Fibroblast of lung (primary cell): ENCODE data around the gene KIF5A. TPM values are rescaled to one million over a fixed set of nuclear protein-coding genes. Genes with fewer than 3 reads are reported as not detected.
A peak's percentile ranks its signal among the peaks of the same experiment; 100 is the strongest.
"Not testable (repeated sequence)": the region's sequence is repeated elsewhere in the genome, so short reads cannot be mapped to it uniquely, and the experiment has no call there.

Source experiments
- DNase-seq, 2 donors: peaks; one replicate each; pipeline versions ENCODE4 v3.0.0 to v3.0.0-alpha.2; 2010; ENCODE audit warnings: low read depth in 2 of 2
- H2AFZ ChIP-seq: 2 replicates; pipeline ENCODE4 v1.5.1; 2012; ENCODE audit warnings: low read length, control low read depth, inconsistent platforms
- H3K27ac ChIP-seq: 2 replicates; pipeline ENCODE4 v1.5.1; 2011; ENCODE audit warnings: low read length, control low read depth; ENCODE audit not compliant: insufficient read depth
- H3K27me3 ChIP-seq: 2 replicates; pipeline ENCODE4 v1.5.1; 2011; ENCODE audit warnings: mild to moderate bottlenecking, low read length; ENCODE audit not compliant: control insufficient read depth, insufficient read depth
- H3K36me3 ChIP-seq: 2 replicates; pipeline ENCODE4 v1.5.1; 2011; ENCODE audit warnings: low read length; ENCODE audit not compliant: control insufficient read depth, insufficient read depth
- H3K4me1 ChIP-seq: 2 replicates; pipeline ENCODE4 v1.5.1; 2011; ENCODE audit warnings: low read length; ENCODE audit not compliant: control insufficient read depth, insufficient read depth; ENCODE audit errors: extremely low read depth
- H3K4me2 ChIP-seq: 2 replicates; pipeline ENCODE4 v1.5.1; 2011; ENCODE audit warnings: low read length, control low read depth; ENCODE audit not compliant: insufficient read depth; ENCODE audit errors: extremely low read depth
- H3K4me3 ChIP-seq, 4 experiments: fragments of 200-600 bp in 1 of 4; sonication (generic) in 1 of 4; replicated peaks in 1 of 4; 2 replicates each; pipeline ENCODE4 v1.5.1; 2011 to 2016; ENCODE audit warnings: low read length in 4 of 4, low read depth in 3 of 4, mild to moderate bottlenecking in 3 of 4, control low read depth in 2 of 4, inconsistent platforms in 1 of 4, mixed read lengths in 1 of 4; ENCODE audit not compliant: insufficient read depth in 1 of 4; ENCODE audit errors: control extremely low read depth in 1 of 4
- H3K79me2 ChIP-seq: 2 replicates; pipeline ENCODE4 v1.5.1; 2012; ENCODE audit warnings: mild to moderate bottlenecking, low read length, inconsistent platforms; ENCODE audit not compliant: control insufficient read depth, insufficient read depth
- H3K9ac ChIP-seq: 2 replicates; pipeline ENCODE4 v1.5.1; 2011; ENCODE audit warnings: mild to moderate bottlenecking, low read length, control low read depth; ENCODE audit not compliant: insufficient read depth
- H3K9me3 ChIP-seq: 2 replicates; pipeline ENCODE4 v1.5.1; 2012; ENCODE audit warnings: low read depth, low read length; ENCODE audit not compliant: control insufficient read depth, insufficient read depth
- H4K20me1 ChIP-seq: 2 replicates; pipeline ENCODE4 v1.5.1; 2011; ENCODE audit warnings: low read length; ENCODE audit not compliant: control insufficient read depth, insufficient read depth; ENCODE audit errors: extremely low read depth
- CTCF ChIP-seq, 2 donors: IDR thresholded peaks in 1 of 2; conservative IDR thresholded peaks in 1 of 2; 1 replicate in 1 of 2; 2 replicates in 1 of 2; pipeline ENCODE4 v1.5.1; 2011 to 2012; ENCODE audit warnings: low read length in 2 of 2, control low read depth in 1 of 2, inconsistent platforms in 1 of 2, low read depth in 1 of 2, mild to moderate bottlenecking in 1 of 2
- EZH2 ChIP-seq: IDR thresholded peaks from 2 replicates; pipeline ENCODE4 v1.5.1; 2012; ENCODE audit warnings: low read length, control low read depth, mild to moderate bottlenecking; ENCODE audit errors: missing control alignments
- polyA minus RNA-seq: library from RNA; depleted of rRNA, polyadenylated mRNA; stranded (reverse); fragments of >200 nt; gene quantifications from 2 replicates; pipeline ENCODE4 v1.2.3, GENCODE V29; 2011; ENCODE audit warnings: low replicate concordance
- polyA plus RNA-seq, 2 donors: library from polyadenylated mRNA; depleted of rRNA in 1 of 2; stranded (reverse) in 1 of 2; unstranded in 1 of 2; fragments of >200 nt; gene quantifications; 2 replicates each; pipeline ENCODE4 v1.2.1, GENCODE V29; 2011 to 2012; ENCODE audit warnings: missing spikeins in 1 of 2
- total RNA-seq: library from RNA; depleted of rRNA; stranded (reverse); fragments of >200 nt; gene quantifications from 2 replicates; pipeline ENCODE4 v1.2.1, GENCODE V29; 2014

The KIF5A gene
- total RNA-seq (0.51 and 1.3 TPM in 2 replicates), polyA plus RNA-seq (0.53 and 0.89 TPM in 2 replicates), polyA minus RNA-seq (0.19 and 3.7 TPM in 2 replicates)
- polyA plus RNA-seq (2012) = 0.37 and 0.76 TPM in 2 replicates

- Histone ChIP-seq H3K4me1 (peaks cover 9% of the 10 kb centered on the region), H3K27me3 (peaks cover 16% of the 10 kb centered on the region), H4K20me1 (no peaks in the 10 kb centered on the region), H3K27ac (no peak within 1 kb of the TSS), H3K9ac (no peak within 1 kb of the TSS), H3K4me3 (peak within 1 kb of the TSS; percentile 31 to 64 (median 40)), H3K36me3 (peaks cover 1% of the 10 kb centered on the region), H3K79me2 (peaks cover 17% of the 10 kb centered on the region), H3K9me3 (no peaks in the 10 kb centered on the region), H3K4me2 (peak within 1 kb of the TSS; percentile 44), H2AFZ (peak within 1 kb of the TSS; percentile 40)
- peak; percentile 29 for TF ChIP-seq EZH2
- TF ChIP-seq CTCF (conservative IDR thresholded peaks at IDR 0.05 in 1 of 2, IDR thresholded peaks at IDR 0.05 in 1 of 2; ENCODE audit: low read depth in 1 of 2, low read length in 2 of 2) = no peak
- DNase-seq = peak in 1 of 2 donors; percentile 24
Measured at GRCh38 chr12:57549909-57550640, at the start of gene KIF5A. KIF5A (plus strand) TSS chr12:57550044; CDS start chr12:57550272, 228 bp downstream.

GRCh38 chr12:57500213-57500612 lies 49.6 kb upstream of the KIF5A start:
- H3K4me1 ChIP-seq = no peaks in the 10 kb centered on the region
- peaks cover 26% of the 10 kb centered on the region for H3K36me3 ChIP-seq
- DNase-seq = no peak
- H3K9ac ChIP-seq = no peak overlapping the region
- no peak for TF ChIP-seq CTCF (conservative IDR thresholded peaks at IDR 0.05 in 1 of 2, IDR thresholded peaks at IDR 0.05 in 1 of 2; ENCODE audit: low read depth in 1 of 2, low read length in 2 of 2)
- no peak for TF ChIP-seq EZH2
- H3K79me2 ChIP-seq = no peaks in the 10 kb centered on the region
- no peak overlapping the region for H3K4me2 ChIP-seq
- H4K20me1 ChIP-seq = no peaks in the 10 kb centered on the region
- H3K27me3 ChIP-seq = no peaks in the 10 kb centered on the region
- H3K4me3 ChIP-seq = no peak overlapping the region
- H3K27ac ChIP-seq = no peak overlapping the region
- H2AFZ ChIP-seq = no peak overlapping the region
- no peaks in the 10 kb centered on the region for H3K9me3 ChIP-seq

- not testable (repeated sequence) for H3K27me3 ChIP-seq, H3K4me3 ChIP-seq, H4K20me1 ChIP-seq, H3K4me1 ChIP-seq, H3K9ac ChIP-seq, H3K27ac ChIP-seq, H3K79me2 ChIP-seq, H3K4me2 ChIP-seq, H3K9me3 ChIP-seq, H2AFZ ChIP-seq, DNase-seq
- H3K36me3 ChIP-seq = peaks cover 26% of the 10 kb centered on the region
Measured at GRCh38 chr12:57502311-57502969, 47.4 kb upstream of the KIF5A start.

- H3K9me3 ChIP-seq, H3K9ac ChIP-seq, H3K79me2 ChIP-seq, H3K4me2 ChIP-seq, H3K36me3 ChIP-seq, H3K4me3 ChIP-seq, DNase-seq, H4K20me1 ChIP-seq, H2AFZ ChIP-seq, H3K27me3 ChIP-seq, H3K4me1 ChIP-seq, H3K27ac ChIP-seq: not testable (repeated sequence)
Measured at GRCh38 chr12:57506541-57506940, 43.3 kb upstream of the KIF5A start.

GRCh38 chr12:57507796-57508195 lies 42.0 kb upstream of the KIF5A start:
- H3K4me1 ChIP-seq, H4K20me1 ChIP-seq, H3K36me3 ChIP-seq, H3K27ac ChIP-seq, H3K9ac ChIP-seq, H3K27me3 ChIP-seq, H3K79me2 ChIP-seq, H3K4me2 ChIP-seq, H2AFZ ChIP-seq, DNase-seq, H3K9me3 ChIP-seq, H3K4me3 ChIP-seq: not testable (repeated sequence)
